NCI-H1048 (cell line): ENCODE results near the gene NCAPD2.

Source experiments
- DNase-seq: peaks from one replicate; lab custom pipeline; 2025; lab: John Stamatoyannopoulos, UW

Gene NCAPD2

GRCh38 chr12:6533923-6534694, 40.2 kb downstream of the NCAPD2 start, which contains the start of gene GAPDH:
Gene GAPDH, plus strand, starts transcription at chr12:6534517. Its CDS starts 316 bp downstream, at chr12:6534833.
- DNase-seq = peak; percentile 90

- no peak for DNase-seq
These were observed 40.7 kb downstream of the NCAPD2 start for GRCh38 chr12:6534695-6534944.

GRCh38 chr12:6534945-6535696, 41.2 kb downstream of the NCAPD2 start:
- no peak for DNase-seq

- DNase-seq = no peak
These were observed 41.7 kb downstream of the NCAPD2 start for GRCh38 chr12:6535697-6535946.

GRCh38 chr12:6535960-6536847, 42.3 kb downstream of the NCAPD2 start:
- no peak for DNase-seq

GRCh38 chr12:6536894-6537579, 43.1 kb downstream of the NCAPD2 start:
- no peak for DNase-seq

GRCh38 chr12:6537580-6538419, 43.9 kb downstream of the NCAPD2 start:
- peak; percentile 20 for DNase-seq

GRCh38 chr12:6538420-6539313, 44.8 kb downstream of the NCAPD2 start:
- DNase-seq = no peak

- DNase-seq = no peak
These were observed 45.4 kb downstream of the NCAPD2 start for GRCh38 chr12:6539314-6539682.

GRCh38 chr12:6539707-6540134, 45.8 kb downstream of the NCAPD2 start:
- DNase-seq = no peak

- DNase-seq = no peak
These were observed 46.4 kb downstream of the NCAPD2 start for GRCh38 chr12:6540181-6540877.

GRCh38 chr12:6541371-6542165, 47.7 kb downstream of the NCAPD2 start:
- no peak for DNase-seq

- DNase-seq = no peak
These were observed 48.5 kb downstream of the NCAPD2 start for GRCh38 chr12:6542209-6543009.

GRCh38 chr12:6546016-6546415, 52.1 kb downstream of the NCAPD2 start:
- DNase-seq = no peak

- DNase-seq = no peak
These were observed 53.7 kb downstream of the NCAPD2 start for GRCh38 chr12:6547566-6547965.

GRCh38 chr12:6547987-6548386, 54.1 kb downstream of the NCAPD2 start:
- no peak for DNase-seq

GRCh38 chr12:6548556-6548955, 54.7 kb downstream of the NCAPD2 start:
- no peak for DNase-seq
